HepG2 (cell line): Measurements from ENCODE around the gene TIMM44. TPM values are rescaled to one million over a fixed set of nuclear protein-coding genes. Genes with fewer than 3 reads are reported as not detected.

ENCODE experiments used
- ARNT ChIP-seq: fragments of 450-650 bp; IDR thresholded peaks from 2 replicates; pipeline ENCODE4 v1.6.1; 2017
- CEBPG ChIP-seq: IDR thresholded peaks from 2 replicates; pipeline ENCODE4 v1.6.1; 2016
- FOXM1 ChIP-seq: sonication (generic); formaldehyde crosslinking; IDR thresholded peaks from 2 replicates; pipeline ENCODE4 v1.5.0; 2020; ENCODE audit warnings: missing genetic modification reagents
- HNF4G ChIP-seq, 2 experiments: sonication (generic) in 1 of 2; formaldehyde crosslinking in 1 of 2; IDR thresholded peaks; 2 replicates each; pipeline versions ENCODE4 v1.4.0 to v1.6.1; 2011 to 2020; ENCODE audit warnings: borderline replicate concordance in 2 of 2, low read depth in 2 of 2, mild to moderate bottlenecking in 2 of 2, low read length in 1 of 2, missing genetic modification reagents in 1 of 2, moderate library complexity in 1 of 2
- HNRNPL ChIP-seq: fragments of 200-400 bp; formaldehyde crosslinking; IDR thresholded peaks from 2 replicates; pipeline ENCODE4 v1.6.1; 2017; ENCODE audit warnings: mild to moderate bottlenecking, low read depth, low read length
- HOXA3 ChIP-seq: sonication (generic); formaldehyde crosslinking; IDR thresholded peaks from 2 replicates; pipeline ENCODE4 v1.5.0; 2020; ENCODE audit warnings: missing genetic modification reagents
- LCORL ChIP-seq, 2 experiments: fragments of 450-650 bp in 1 of 2; sonication (generic) in 1 of 2; formaldehyde crosslinking in 1 of 2; IDR thresholded peaks; 2 replicates each; pipeline versions ENCODE4 v1.5.0 to v1.6.1; 2017 to 2020; ENCODE audit warnings: antibody characterized with exemption in 1 of 2, missing genetic modification reagents in 1 of 2
- MTA3 ChIP-seq: sonication (generic); formaldehyde crosslinking; IDR thresholded peaks from 2 replicates; pipeline ENCODE4 v1.4.0; 2020; ENCODE audit warnings: missing genetic modification reagents
- NFIB ChIP-seq: sonication (generic); formaldehyde crosslinking; IDR thresholded peaks from 2 replicates; pipeline ENCODE4 v1.9.0; 2021; ENCODE audit warnings: missing genetic modification reagents, mild to moderate bottlenecking, borderline replicate concordance
- NFKB2 ChIP-seq: sonication (generic); formaldehyde crosslinking; IDR thresholded peaks from 2 replicates; pipeline ENCODE4 v1.4.0; 2020; ENCODE audit warnings: missing genetic modification reagents, borderline replicate concordance
- PAX8 ChIP-seq: sonication (generic); formaldehyde crosslinking; IDR thresholded peaks from 2 replicates; pipeline ENCODE4 v1.8.0; 2022; ENCODE audit warnings: mild to moderate bottlenecking, missing genetic modification reagents, borderline replicate concordance
- SMAD9 ChIP-seq: sonication (generic); formaldehyde crosslinking; IDR thresholded peaks from 2 replicates; pipeline ENCODE4 v1.5.1; 2020; ENCODE audit warnings: mild to moderate bottlenecking, missing genetic modification reagents
- SNAPC2 ChIP-seq: sonication (generic); formaldehyde crosslinking; IDR thresholded peaks from 2 replicates; pipeline ENCODE4 v1.8.1; 2022; ENCODE audit warnings: mild to moderate bottlenecking, missing genetic modification reagents
- SRSF4 ChIP-seq: fragments of 200-400 bp; formaldehyde crosslinking; IDR thresholded peaks from one replicate; pipeline ENCODE4 v1.6.1; 2018; ENCODE audit warnings: mild to moderate bottlenecking, low read depth, low read length, moderate library complexity; ENCODE audit not compliant: poor library complexity, severe bottlenecking
- YEATS4 ChIP-seq: sonication (generic); formaldehyde crosslinking; IDR thresholded peaks from 2 replicates; pipeline ENCODE4 v1.4.0; 2020; ENCODE audit warnings: missing genetic modification reagents, borderline replicate concordance
- ZBTB7A ChIP-seq: sonication (generic); formaldehyde crosslinking; IDR thresholded peaks from 2 replicates; pipeline ENCODE4 v1.8.0; 2022; ENCODE audit warnings: mild to moderate bottlenecking, missing genetic modification reagents
- ZNF251 ChIP-seq: sonication (generic); formaldehyde crosslinking; IDR thresholded peaks from 2 replicates; pipeline ENCODE4 v1.9.0; 2021; ENCODE audit warnings: mild to moderate bottlenecking, missing genetic modification reagents
- ZNF326 ChIP-seq: sonication (generic); formaldehyde crosslinking; IDR thresholded peaks from 2 replicates; pipeline ENCODE4 v1.4.0; 2020; ENCODE audit warnings: missing genetic modification reagents, borderline replicate concordance
- ZNF33A ChIP-seq: sonication (generic); formaldehyde crosslinking; IDR thresholded peaks from 2 replicates; pipeline ENCODE4 v1.5.1; 2020; ENCODE audit warnings: missing genetic modification reagents, mild to moderate bottlenecking, moderate library complexity, borderline replicate concordance
- ZNF350 ChIP-seq: sonication (generic); formaldehyde crosslinking; IDR thresholded peaks from 2 replicates; pipeline ENCODE4 v1.4.0; 2020; ENCODE audit warnings: mild to moderate bottlenecking, low read depth, missing genetic modification reagents, borderline replicate concordance
- ZNF7 ChIP-seq: IDR thresholded peaks from 2 replicates; pipeline ENCODE4 v1.6.1; 2016; ENCODE audit warnings: missing biosample characterization, missing genetic modification reagents
- ZNF782 ChIP-seq: sonication (generic); formaldehyde crosslinking; IDR thresholded peaks from 2 replicates; pipeline ENCODE4 v1.4.0; 2020; ENCODE audit warnings: missing genetic modification reagents, mild to moderate bottlenecking, borderline replicate concordance
- polyA plus RNA-seq, 8 experiments: library from polyadenylated mRNA; depleted of rRNA in 3 of 8; stranded (reverse) in 7 of 8; unstranded in 1 of 8; fragments of >200 nt; fragmentation: Illumina TruSeq in 4 of 8; extraction: Trizol in 4 of 8; gene quantifications; 2 replicates each; pipeline versions ENCODE4 v1.2.1 to v1.2.3, GENCODE V29; 2011 to 2016; ENCODE audit warnings: low read depth in 4 of 8, missing spikeins in 1 of 8, mixed read lengths in 1 of 8; ENCODE audit not compliant: insufficient read depth in 1 of 8
- total RNA-seq, 5 experiments: library from RNA; depleted of rRNA; stranded (reverse); fragments of >200 nt; fragmentation: Illumina TruSeq; extraction: Trizol; gene quantifications; 2 replicates each; pipeline ENCODE4 v1.2.3, GENCODE V29; 2016; ENCODE audit warnings: low read depth in 1 of 5
- TF ChIP-seq, protein P1 (sequence below): sonication (generic); formaldehyde crosslinking; IDR thresholded peaks from 2 replicates; pipeline ENCODE4 v1.4.0; 2020; ENCODE audit warnings: missing genetic modification reagents, low read depth, mild to moderate bottlenecking, borderline replicate concordance
- TF ChIP-seq, protein P2 (sequence below): sonication (generic); formaldehyde crosslinking; IDR thresholded peaks from 2 replicates; pipeline ENCODE4 v1.8.1; 2022; ENCODE audit warnings: low read depth, mild to moderate bottlenecking, missing genetic modification reagents
- TF ChIP-seq, protein P3 (sequence below): sonication (generic); formaldehyde crosslinking; IDR thresholded peaks from 2 replicates; pipeline ENCODE4 v1.4.0; 2020; ENCODE audit warnings: missing genetic modification reagents

The TIMM44 gene
- total and polyA plus RNA-seq, 2 of the 13 experiments (the other 11 are each of a cell fraction or from before 2014, with no cell fraction given) = 42.9 to 72.6 TPM

DNA sequence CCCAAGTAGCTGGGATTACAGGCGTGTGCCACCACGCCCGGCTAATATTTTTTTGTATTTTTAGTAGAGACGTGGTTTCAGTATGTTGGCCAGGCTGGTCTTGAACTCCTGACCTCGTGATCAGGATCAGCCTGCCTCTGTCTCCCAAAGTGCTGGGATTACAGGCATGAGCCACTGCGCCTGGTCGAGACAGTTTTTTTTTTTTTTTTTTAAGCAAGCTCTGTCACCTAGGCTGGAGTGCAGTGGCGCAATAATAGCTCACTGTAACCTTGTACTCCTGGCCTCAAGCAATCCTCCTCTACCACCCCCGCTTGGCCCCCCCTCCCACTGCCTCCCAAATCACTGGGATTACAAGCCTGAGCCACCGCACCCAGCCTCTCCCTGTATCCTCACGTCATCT is 46.2 kb downstream of the TIMM44 start (continued):
- no peak for TF ChIP-seq ARNT
- peak; percentile 76 for TF ChIP-seq HOXA3
- no peak for TF ChIP-seq ZNF251 (CRISPR knock-in tag)
- no peak for TF ChIP-seq ZNF782 (CRISPR knock-in tag)
- TF ChIP-seq CEBPG (CRISPR knock-in tag) = peak; percentile 88
- TF ChIP-seq NFKB2 (CRISPR knock-in tag) = no peak
- TF ChIP-seq, protein P1, sequence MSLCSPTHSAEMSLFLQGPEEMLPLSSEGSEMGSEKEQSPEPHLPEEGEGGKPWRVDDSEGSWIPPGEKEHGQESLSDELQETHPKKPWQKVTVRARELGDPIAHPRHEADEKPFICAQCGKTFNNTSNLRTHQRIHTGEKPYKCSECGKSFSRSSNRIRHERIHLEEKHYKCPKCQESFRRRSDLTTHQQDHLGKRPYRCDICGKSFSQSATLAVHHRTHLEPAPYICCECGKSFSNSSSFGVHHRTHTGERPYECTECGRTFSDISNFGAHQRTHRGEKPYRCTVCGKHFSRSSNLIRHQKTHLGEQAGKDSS (CRISPR knock-in tag) = no peak
- TF ChIP-seq, protein P2, sequence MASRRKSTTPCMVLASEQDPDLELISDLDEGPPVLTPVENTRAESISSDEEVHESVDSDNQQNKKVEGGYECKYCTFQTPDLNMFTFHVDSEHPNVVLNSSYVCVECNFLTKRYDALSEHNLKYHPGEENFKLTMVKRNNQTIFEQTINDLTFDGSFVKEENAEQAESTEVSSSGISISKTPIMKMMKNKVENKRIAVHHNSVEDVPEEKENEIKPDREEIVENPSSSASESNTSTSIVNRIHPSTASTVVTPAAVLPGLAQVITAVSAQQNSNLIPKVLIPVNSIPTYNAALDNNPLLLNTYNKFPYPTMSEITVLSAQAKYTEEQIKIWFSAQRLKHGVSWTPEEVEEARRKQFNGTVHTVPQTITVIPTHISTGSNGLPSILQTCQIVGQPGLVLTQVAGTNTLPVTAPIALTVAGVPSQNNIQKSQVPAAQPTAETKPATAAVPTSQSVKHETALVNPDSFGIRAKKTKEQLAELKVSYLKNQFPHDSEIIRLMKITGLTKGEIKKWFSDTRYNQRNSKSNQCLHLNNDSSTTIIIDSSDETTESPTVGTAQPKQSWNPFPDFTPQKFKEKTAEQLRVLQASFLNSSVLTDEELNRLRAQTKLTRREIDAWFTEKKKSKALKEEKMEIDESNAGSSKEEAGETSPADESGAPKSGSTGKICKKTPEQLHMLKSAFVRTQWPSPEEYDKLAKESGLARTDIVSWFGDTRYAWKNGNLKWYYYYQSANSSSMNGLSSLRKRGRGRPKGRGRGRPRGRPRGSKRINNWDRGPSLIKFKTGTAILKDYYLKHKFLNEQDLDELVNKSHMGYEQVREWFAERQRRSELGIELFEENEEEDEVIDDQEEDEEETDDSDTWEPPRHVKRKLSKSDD (CRISPR knock-in tag) = no peak
- TF ChIP-seq PAX8 (CRISPR knock-in tag) = no peak
- TF ChIP-seq SNAPC2 (CRISPR knock-in tag) = no peak
- no peak for TF ChIP-seq HNRNPL
- TF ChIP-seq ZNF33A (CRISPR knock-in tag) = 0 out of 2 replicates have a peak, but pooled peaks have one; percentile 52
- TF ChIP-seq SMAD9 (CRISPR knock-in tag) = no peak
- no peak for TF ChIP-seq ZNF326
- TF ChIP-seq, protein P3, sequence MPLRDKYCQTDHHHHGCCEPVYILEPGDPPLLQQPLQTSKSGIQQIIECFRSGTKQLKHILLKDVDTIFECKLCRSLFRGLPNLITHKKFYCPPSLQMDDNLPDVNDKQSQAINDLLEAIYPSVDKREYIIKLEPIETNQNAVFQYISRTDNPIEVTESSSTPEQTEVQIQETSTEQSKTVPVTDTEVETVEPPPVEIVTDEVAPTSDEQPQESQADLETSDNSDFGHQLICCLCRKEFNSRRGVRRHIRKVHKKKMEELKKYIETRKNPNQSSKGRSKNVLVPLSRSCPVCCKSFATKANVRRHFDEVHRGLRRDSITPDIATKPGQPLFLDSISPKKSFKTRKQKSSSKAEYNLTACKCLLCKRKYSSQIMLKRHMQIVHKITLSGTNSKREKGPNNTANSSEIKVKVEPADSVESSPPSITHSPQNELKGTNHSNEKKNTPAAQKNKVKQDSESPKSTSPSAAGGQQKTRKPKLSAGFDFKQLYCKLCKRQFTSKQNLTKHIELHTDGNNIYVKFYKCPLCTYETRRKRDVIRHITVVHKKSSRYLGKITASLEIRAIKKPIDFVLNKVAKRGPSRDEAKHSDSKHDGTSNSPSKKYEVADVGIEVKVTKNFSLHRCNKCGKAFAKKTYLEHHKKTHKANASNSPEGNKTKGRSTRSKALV (CRISPR knock-in tag) = 0 out of 2 replicates have a peak, but pooled peaks have one; percentile 36
- no peak for TF ChIP-seq ZNF7 (CRISPR knock-in tag)
- peak; percentile 62; the same call in 1 of the 2 replicates for TF ChIP-seq ZNF350 (CRISPR knock-in tag)
- TF ChIP-seq YEATS4 (CRISPR knock-in tag) = no peak
- no peak for TF ChIP-seq SRSF4
- no peak for TF ChIP-seq FOXM1 (CRISPR knock-in tag)
- TF ChIP-seq MTA3 = no peak
- no peak for TF ChIP-seq ZBTB7A (CRISPR knock-in tag)
- TF ChIP-seq LCORL (IDR thresholded peaks at IDR 0.05) = no peak
- TF ChIP-seq LCORL (CRISPR knock-in tag; IDR thresholded peaks at IDR 0.05) = peak; percentile 76
- TF ChIP-seq NFIB (CRISPR knock-in tag) = no peak
- TF ChIP-seq HNF4G (IDR thresholded peaks at IDR 0.05; ENCODE audit: borderline replicate concordance, low read depth, low read length) = peak; percentile 63; the same call in 1 of the 2 replicates
- TF ChIP-seq HNF4G (CRISPR knock-in tag; IDR thresholded peaks at IDR 0.05; ENCODE audit: borderline replicate concordance, low read depth) = no peak
